Endothelial cell of umbilical vein (primary cell): Measurements from ENCODE around the gene SOX11. TPM values are rescaled to one million over a fixed set of nuclear protein-coding genes. Genes with fewer than 3 reads are reported as not detected.

ENCODE experiments used
- BruUV-seq: library from RNA; stranded (reverse); fragments of 400-500 nt; replicated peaks from 2 replicates; lab custom pipeline; 2021; lab: Mats Ljungman, UMichigan
- CTCF ChIA-PET: fragments of 300-600, 350-600 bp; sonication (Branson Sonifier 250); formaldehyde crosslinking; loops from one replicate; lab custom pipeline; 2021; ENCODE audit warnings: antibody characterized with exemption, inconsistent platforms; lab: Charles Lee
- POLR2A ChIA-PET: fragments of 300-600, 350-600 bp; sonication (Branson Sonifier 250); formaldehyde crosslinking; loops from one replicate; lab custom pipeline; 2021; ENCODE audit warnings: antibody characterized with exemption, inconsistent platforms; lab: Charles Lee
- DNase-seq: peaks from one replicate; pipeline ENCODE4 v3.0.0-alpha.2; 2011; ENCODE audit warnings: low read depth, low spot score
- FAIRE-seq: peaks from 2 replicates; lab custom pipeline; 2011; peaks lifted over from hg19 to GRCh38; lab: Jason Lieb, UNC
- H2AFZ ChIP-seq: 2 replicates; pipeline ENCODE4 v1.6.0; 2012; ENCODE audit warnings: low read depth, low read length, control low read depth, inconsistent platforms
- H3K27ac ChIP-seq: 2 replicates; pipeline ENCODE4 v1.5.1; 2011; ENCODE audit warnings: low read depth, mild to moderate bottlenecking, control low read depth, low read length, moderate library complexity; ENCODE audit not compliant: insufficient read depth
- H3K27me3 ChIP-seq, 2 experiments: 2 replicates each; pipeline versions ENCODE4 v1.6.0 to v1.6.1; 2011; ENCODE audit warnings: low read length in 2 of 2, mixed read lengths in 1 of 2; ENCODE audit not compliant: control insufficient read depth in 2 of 2, insufficient read depth in 2 of 2
- H3K36me3 ChIP-seq, 2 experiments: 2 replicates in 1 of 2; 3 replicates in 1 of 2; pipeline ENCODE4 v1.5.1; 2011; ENCODE audit warnings: low read length in 2 of 2, mild to moderate bottlenecking in 1 of 2, moderate library complexity in 1 of 2; ENCODE audit not compliant: control insufficient read depth in 2 of 2, insufficient read depth in 2 of 2; ENCODE audit errors: extremely low read depth in 1 of 2
- H3K4me1 ChIP-seq: 3 replicates; pipeline ENCODE4 v1.5.1; 2011; ENCODE audit warnings: mild to moderate bottlenecking, low read length; ENCODE audit not compliant: control insufficient read depth, insufficient read depth; ENCODE audit errors: extremely low read depth
- H3K4me2 ChIP-seq: 2 replicates; pipeline ENCODE4 v1.6.1; 2011; ENCODE audit warnings: low read length, control low read depth, mixed read lengths; ENCODE audit not compliant: insufficient read depth
- H3K4me3 ChIP-seq, 3 experiments: fragments of 200-600 bp in 1 of 3; sonication (generic), shearing (Covaris generic) in 1 of 3; replicated peaks in 1 of 3; 2 replicates each; pipeline ENCODE4 v1.5.1; 2011 to 2016; ENCODE audit warnings: control low read depth in 3 of 3, low read length in 3 of 3, mild to moderate bottlenecking in 2 of 3, inconsistent platforms in 1 of 3, low read depth in 1 of 3, moderate library complexity in 1 of 3; ENCODE audit not compliant: insufficient read depth in 1 of 3
- H3K79me2 ChIP-seq: 2 replicates; pipeline ENCODE4 v1.6.0; 2012; ENCODE audit warnings: low read length, inconsistent platforms; ENCODE audit not compliant: control insufficient read depth, insufficient read depth
- H3K9ac ChIP-seq: replicated peaks from 2 replicates; pipeline ENCODE3; 2011; ENCODE audit warnings: low read length, control low read depth; ENCODE audit not compliant: insufficient read depth; ENCODE audit errors: extremely low read depth
- H3K9me1 ChIP-seq: replicated peaks from 3 replicates; pipeline ENCODE4 v1.6.0; 2011; ENCODE audit warnings: mild to moderate bottlenecking, low read length; ENCODE audit not compliant: control insufficient read depth, insufficient read depth; ENCODE audit errors: extremely low read depth
- H3K9me3 ChIP-seq: replicated peaks from 2 replicates; pipeline ENCODE4 v1.5.1; 2012; ENCODE audit warnings: low read length, inconsistent platforms; ENCODE audit not compliant: control insufficient read depth, insufficient read depth
- H4K20me1 ChIP-seq: replicated peaks from 2 replicates; pipeline ENCODE3; 2011; ENCODE audit warnings: mild to moderate bottlenecking, low read length; ENCODE audit not compliant: control insufficient read depth, insufficient read depth; ENCODE audit errors: extremely low read depth
- EZH2 ChIP-seq: IDR thresholded peaks from 2 replicates; pipeline ENCODE4 v1.6.1; 2012; ENCODE audit warnings: borderline replicate concordance, low read depth, mild to moderate bottlenecking, moderate library complexity, low read length, inconsistent platforms; ENCODE audit not compliant: severe bottlenecking
- FOS ChIP-seq: IDR thresholded peaks from 2 replicates; pipeline ENCODE4 v1.6.1; 2011; ENCODE audit warnings: mild to moderate bottlenecking, low read length, moderate library complexity, borderline replicate concordance; ENCODE audit not compliant: insufficient read depth
- GATA2 ChIP-seq: IDR thresholded peaks from 2 replicates; pipeline ENCODE4 v1.7.0; 2011; ENCODE audit warnings: low read depth, mild to moderate bottlenecking, moderate library complexity, mixed read lengths, low read length; ENCODE audit not compliant: insufficient read length, insufficient read depth
- JUN ChIP-seq: IDR thresholded peaks from 2 replicates; pipeline ENCODE4 v1.6.1; 2011; ENCODE audit warnings: borderline replicate concordance, low read depth; ENCODE audit not compliant: insufficient read length, insufficient read depth
- MAX ChIP-seq: IDR thresholded peaks from 2 replicates; pipeline ENCODE4 v1.6.1; 2011; ENCODE audit not compliant: insufficient read depth, insufficient read length
- MYC ChIP-seq: IDR thresholded peaks from one replicate; pipeline ENCODE4 v1.6.1; 2011; ENCODE audit warnings: mild to moderate bottlenecking, low read depth, low read length
- POLR2A ChIP-seq: IDR thresholded peaks from 2 replicates; pipeline ENCODE4 v1.6.1; 2012; ENCODE audit warnings: low read depth, mild to moderate bottlenecking, control low read depth, low read length
- POLR2AphosphoS5 ChIP-seq: IDR thresholded peaks from 2 replicates; pipeline ENCODE4 v1.6.1; 2012; ENCODE audit warnings: low read depth, mild to moderate bottlenecking, control low read depth, low read length, moderate library complexity; ENCODE audit not compliant: insufficient read depth
- dilution Hi-C: fragments of 300-500 bp; cut with MboI; formaldehyde crosslinking; loops from one replicate; pipeline ENCODE4 v1.15.0; 2019; ENCODE audit warnings: low sequenced_read_pairs; ENCODE audit not compliant: extremely low pct_ligation_motif_present
- intact Hi-C: fragments of 100-400 bp; cut with micrococcal nuclease; formaldehyde crosslinking; loops from one replicate; pipeline ENCODE4 v1.10.0; 2022
- polyA plus RNA-seq, 4 experiments: library from polyadenylated mRNA; depleted of rRNA in 3 of 4; stranded (reverse) in 3 of 4; unstranded in 1 of 4; fragments of >200 nt; gene quantifications; 2 replicates each; pipeline versions ENCODE4 v1.2.1 to v1.2.3, GENCODE V29; 2011 to 2012; ENCODE audit warnings: missing spikeins in 1 of 4
- total RNA-seq: library from RNA; stranded (reverse); gene quantifications from 2 replicates; pipeline ENCODE4 v1.2.3, GENCODE V29; 2021
- TF ChIP-seq, protein P1 (sequence below), 2 donors: IDR thresholded peaks; 1 replicate in 1 of 2; 2 replicates in 1 of 2; pipeline ENCODE4 v1.5.1; 2011; ENCODE audit warnings: low read length in 2 of 2, mild to moderate bottlenecking in 2 of 2, moderate library complexity in 2 of 2, control low read depth in 1 of 2, inconsistent platforms in 1 of 2, low read depth in 1 of 2; ENCODE audit not compliant: insufficient read depth in 1 of 2; ENCODE audit errors: extremely low read depth in 1 of 2

Gene SOX11
- total and polyA plus RNA-seq, 2 donors (not counting 3 experiments of a cell fraction or from before 2014, with no cell fraction given) = not detected

DNA sequence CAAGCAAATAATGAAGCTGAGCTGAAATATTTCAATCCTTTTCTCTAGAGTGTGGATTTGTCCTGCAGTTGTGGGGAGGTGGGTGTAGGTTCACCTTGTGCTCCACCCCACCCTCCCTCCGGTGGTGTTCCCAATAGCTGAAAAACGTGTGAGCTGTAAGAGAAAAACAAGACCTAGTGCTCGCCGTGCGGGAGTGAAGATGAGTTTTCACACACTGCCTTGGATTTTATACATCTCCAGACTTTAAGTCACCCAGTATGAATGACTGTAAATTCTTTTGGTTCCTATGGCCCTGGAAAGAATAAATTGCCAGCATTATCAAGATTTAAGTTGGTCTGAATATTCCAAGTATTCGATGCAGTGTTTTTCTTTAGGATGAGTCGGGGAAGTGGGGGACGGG lies 1.9 kb upstream of the SOX11 start:
- H3K9me1 ChIP-seq = no peaks in the 10 kb centered on the region
- H3K27ac ChIP-seq = no peak overlapping the region
- H3K4me3 ChIP-seq = no peak overlapping the region
- intact Hi-C loops = no loop called here
- H3K4me2 ChIP-seq = no peak overlapping the region
- CTCF ChIA-PET = no interaction called here
- no peak for FAIRE-seq
- H3K9me3 ChIP-seq = no peaks in the 10 kb centered on the region
- no peak overlapping the region for H3K9ac ChIP-seq
- H3K79me2 ChIP-seq = no peaks in the 10 kb centered on the region
- no peaks in the 10 kb centered on the region for H3K4me1 ChIP-seq
- H4K20me1 ChIP-seq = no peaks in the 10 kb centered on the region
- peaks cover 21 to 40% of the 10 kb centered on the region in 2 experiments for H3K27me3 ChIP-seq
- POLR2A ChIA-PET = no interaction called here
- no peak overlapping the region for H2AFZ ChIP-seq
- BruUV-seq = no TSS peak
- no peak for TF ChIP-seq EZH2
- TF ChIP-seq, protein P1, sequence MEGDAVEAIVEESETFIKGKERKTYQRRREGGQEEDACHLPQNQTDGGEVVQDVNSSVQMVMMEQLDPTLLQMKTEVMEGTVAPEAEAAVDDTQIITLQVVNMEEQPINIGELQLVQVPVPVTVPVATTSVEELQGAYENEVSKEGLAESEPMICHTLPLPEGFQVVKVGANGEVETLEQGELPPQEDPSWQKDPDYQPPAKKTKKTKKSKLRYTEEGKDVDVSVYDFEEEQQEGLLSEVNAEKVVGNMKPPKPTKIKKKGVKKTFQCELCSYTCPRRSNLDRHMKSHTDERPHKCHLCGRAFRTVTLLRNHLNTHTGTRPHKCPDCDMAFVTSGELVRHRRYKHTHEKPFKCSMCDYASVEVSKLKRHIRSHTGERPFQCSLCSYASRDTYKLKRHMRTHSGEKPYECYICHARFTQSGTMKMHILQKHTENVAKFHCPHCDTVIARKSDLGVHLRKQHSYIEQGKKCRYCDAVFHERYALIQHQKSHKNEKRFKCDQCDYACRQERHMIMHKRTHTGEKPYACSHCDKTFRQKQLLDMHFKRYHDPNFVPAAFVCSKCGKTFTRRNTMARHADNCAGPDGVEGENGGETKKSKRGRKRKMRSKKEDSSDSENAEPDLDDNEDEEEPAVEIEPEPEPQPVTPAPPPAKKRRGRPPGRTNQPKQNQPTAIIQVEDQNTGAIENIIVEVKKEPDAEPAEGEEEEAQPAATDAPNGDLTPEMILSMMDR (IDR thresholded peaks at IDR 0.05; ENCODE audit: extremely low read depth in 1 of 2, insufficient read depth in 1 of 2, low read depth in 1 of 2, low read length in 2 of 2) = no peak
- TF ChIP-seq POLR2A = no peak
- TF ChIP-seq FOS = no peak
- TF ChIP-seq MYC = no peak
- TF ChIP-seq GATA2 = no peak
- TF ChIP-seq JUN = no peak
- no peak for TF ChIP-seq MAX
- TF ChIP-seq POLR2AphosphoS5 = no peak
- H3K36me3 ChIP-seq = no peaks in the 10 kb centered on the region
- dilution Hi-C loops = no loop called here
- no peak for DNase-seq
